ENCODE results near the gene MAGI1. TPM values are rescaled to one million over a fixed set of nuclear protein-coding genes. Genes with fewer than 3 reads are reported as not detected.

Gene MAGI1
- total RNA-seq, 4 donors from 2014 or later: 7.6 to 42.9 (median 37.0) TPM

DNA sequence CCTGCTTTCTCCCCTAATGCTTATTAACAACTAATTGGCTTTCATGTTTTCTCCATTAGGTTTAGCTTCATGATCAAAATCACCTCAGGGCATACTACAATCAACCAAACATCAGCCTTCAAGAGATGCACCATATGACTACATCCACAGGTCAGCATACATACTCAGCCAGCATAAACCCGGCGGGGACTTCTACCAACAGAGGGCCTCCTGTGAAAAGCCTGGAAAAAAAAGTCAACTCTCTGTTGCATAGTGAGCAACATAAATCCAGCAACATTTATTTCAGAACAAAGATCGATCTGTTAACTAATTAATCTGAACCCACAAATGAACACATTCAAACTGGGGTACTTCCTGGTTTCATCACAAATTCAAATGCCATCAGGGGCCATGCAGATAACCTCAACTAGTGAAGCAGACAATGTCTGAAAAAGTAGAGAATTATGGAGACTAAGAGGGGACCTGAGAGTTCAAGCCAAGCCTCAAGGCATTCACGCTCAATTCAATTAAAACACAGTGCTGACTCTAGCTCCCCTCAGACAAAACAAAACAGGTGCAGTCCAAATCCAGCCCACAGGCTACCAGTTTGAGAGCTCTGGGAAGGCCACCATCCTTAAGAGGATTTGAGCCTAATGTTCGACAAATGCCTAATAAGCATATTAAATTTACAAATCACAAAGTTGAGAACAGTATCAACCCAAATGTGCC, 124.5 kb downstream of the MAGI1 start:
- TF ChIP-seq, protein P1, sequence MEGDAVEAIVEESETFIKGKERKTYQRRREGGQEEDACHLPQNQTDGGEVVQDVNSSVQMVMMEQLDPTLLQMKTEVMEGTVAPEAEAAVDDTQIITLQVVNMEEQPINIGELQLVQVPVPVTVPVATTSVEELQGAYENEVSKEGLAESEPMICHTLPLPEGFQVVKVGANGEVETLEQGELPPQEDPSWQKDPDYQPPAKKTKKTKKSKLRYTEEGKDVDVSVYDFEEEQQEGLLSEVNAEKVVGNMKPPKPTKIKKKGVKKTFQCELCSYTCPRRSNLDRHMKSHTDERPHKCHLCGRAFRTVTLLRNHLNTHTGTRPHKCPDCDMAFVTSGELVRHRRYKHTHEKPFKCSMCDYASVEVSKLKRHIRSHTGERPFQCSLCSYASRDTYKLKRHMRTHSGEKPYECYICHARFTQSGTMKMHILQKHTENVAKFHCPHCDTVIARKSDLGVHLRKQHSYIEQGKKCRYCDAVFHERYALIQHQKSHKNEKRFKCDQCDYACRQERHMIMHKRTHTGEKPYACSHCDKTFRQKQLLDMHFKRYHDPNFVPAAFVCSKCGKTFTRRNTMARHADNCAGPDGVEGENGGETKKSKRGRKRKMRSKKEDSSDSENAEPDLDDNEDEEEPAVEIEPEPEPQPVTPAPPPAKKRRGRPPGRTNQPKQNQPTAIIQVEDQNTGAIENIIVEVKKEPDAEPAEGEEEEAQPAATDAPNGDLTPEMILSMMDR (IDR thresholded peaks at IDR 0.05): no peak
- no peak for TF ChIP-seq POLR2A (IDR thresholded peaks at IDR 0.05)
- intact Hi-C loops (cut with DNase I; ENCODE audit: low total_unique reads): no loop called here
- no peaks in the 10 kb centered on the region for H3K36me3 ChIP-seq
- no peak overlapping the region for H3K27ac ChIP-seq
- H3K27me3 ChIP-seq: no peaks in the 10 kb centered on the region
- no peaks in the 10 kb centered on the region for H3K4me1 ChIP-seq
- no peak for DNase-seq
- H3K4me3 ChIP-seq: no peak overlapping the region
- peaks cover 0 to 3% of the 10 kb centered on the region in 2 donors for H3K9me3 ChIP-seq

GRCh38 chr3:65912647-65913046, 126.1 kb downstream of the MAGI1 start:
- no peak for DNase-seq
- Histone ChIP-seq H3K9me3 (no peaks in the 10 kb centered on the region), H3K27me3 (no peaks in the 10 kb centered on the region), H3K4me1 (no peaks in the 10 kb centered on the region), H3K36me3 (no peaks in the 10 kb centered on the region), H3K27ac (no peak overlapping the region), H3K4me3 (no peak overlapping the region)
- TF ChIP-seq POLR2A (IDR thresholded peaks at IDR 0.05): no peak
- TF ChIP-seq, protein P1 (IDR thresholded peaks at IDR 0.05): no peak
- intact Hi-C loops (cut with DNase I; ENCODE audit: low total_unique reads): no loop called here

GRCh38 chr3:65908588-65908987, 130.1 kb downstream of the MAGI1 start:
- DNase-seq: no peak
- no peak overlapping the region for H3K4me3 ChIP-seq
- TF ChIP-seq POLR2A (IDR thresholded peaks at IDR 0.05): no peak
- TF ChIP-seq, protein P1 (IDR thresholded peaks at IDR 0.05): no peak
- H3K27me3 ChIP-seq: no peaks in the 10 kb centered on the region
- no peaks in the 10 kb centered on the region for H3K9me3 ChIP-seq
- H3K36me3 ChIP-seq: no peaks in the 10 kb centered on the region
- H3K4me1 ChIP-seq: no peaks in the 10 kb centered on the region
- intact Hi-C loops (cut with DNase I; ENCODE audit: low total_unique reads): no loop called here
- H3K27ac ChIP-seq: no peak overlapping the region

GRCh38 chr3:65907232-65908130, 131.2 kb downstream of the MAGI1 start:
- H3K9me3 ChIP-seq: no peaks in the 10 kb centered on the region
- no peaks in the 10 kb centered on the region for H3K4me1 ChIP-seq
- DNase-seq: no peak
- intact Hi-C loops (cut with DNase I; ENCODE audit: low total_unique reads): no loop called here
- TF ChIP-seq, protein P1 (IDR thresholded peaks at IDR 0.05): no peak
- TF ChIP-seq POLR2A (IDR thresholded peaks at IDR 0.05): no peak
- no peak overlapping the region for H3K4me3 ChIP-seq
- no peaks in the 10 kb centered on the region for H3K27me3 ChIP-seq
- no peaks in the 10 kb centered on the region for H3K36me3 ChIP-seq
- no peak overlapping the region for H3K27ac ChIP-seq

DNA sequence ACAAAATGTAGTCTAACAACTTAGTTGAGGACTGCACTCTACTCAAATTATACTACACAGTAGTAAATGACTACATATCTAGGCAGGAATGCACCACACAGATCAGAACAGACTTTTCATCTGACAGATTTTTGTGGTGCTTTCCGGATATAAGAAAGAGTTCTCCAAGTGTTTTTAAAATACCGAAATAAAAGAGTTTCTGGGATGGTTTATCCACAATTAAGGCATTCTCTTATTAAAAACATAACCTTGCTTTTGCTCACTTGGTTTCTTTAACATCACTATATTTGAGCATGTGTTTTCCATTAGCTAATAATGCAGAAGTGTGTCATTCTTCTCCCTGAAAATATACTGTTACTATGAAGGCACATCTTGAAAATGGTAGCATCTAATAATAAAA, 132.9 kb downstream of the MAGI1 start:
- Histone ChIP-seq H3K36me3 (no peaks in the 10 kb centered on the region), H3K27ac (no peak overlapping the region), H3K9me3 (no peaks in the 10 kb centered on the region), H3K4me3 (no peak overlapping the region), H3K27me3 (no peaks in the 10 kb centered on the region), H3K4me1 (no peaks in the 10 kb centered on the region)
- no peak for DNase-seq
- TF ChIP-seq POLR2A (IDR thresholded peaks at IDR 0.05): no peak
- TF ChIP-seq, protein P1 (IDR thresholded peaks at IDR 0.05): no peak
- intact Hi-C loops (cut with DNase I; ENCODE audit: low total_unique reads): no loop called here

Data from uterus (tissue), 4 donors.